Endothelial cell of umbilical vein (primary cell): Measurements from ENCODE around the gene B4GALT6. TPM values are rescaled to one million over a fixed set of nuclear protein-coding genes. Genes with fewer than 3 reads are reported as not detected.

Source experiments
- BruUV-seq: library from RNA; stranded (reverse); fragments of 400-500 nt; replicated peaks from 2 replicates; lab custom pipeline; 2021; lab: Mats Ljungman, UMichigan
- CTCF ChIA-PET: fragments of 300-600, 350-600 bp; sonication (Branson Sonifier 250); formaldehyde crosslinking; loops from one replicate; lab custom pipeline; 2021; ENCODE audit warnings: antibody characterized with exemption, inconsistent platforms; lab: Charles Lee
- POLR2A ChIA-PET: fragments of 300-600, 350-600 bp; sonication (Branson Sonifier 250); formaldehyde crosslinking; loops from one replicate; lab custom pipeline; 2021; ENCODE audit warnings: antibody characterized with exemption, inconsistent platforms; lab: Charles Lee
- DNase-seq: peaks from one replicate; pipeline ENCODE4 v3.0.0-alpha.2; 2011; ENCODE audit warnings: low read depth, low spot score
- FAIRE-seq: peaks from 2 replicates; lab custom pipeline; 2011; peaks lifted over from hg19 to GRCh38; lab: Jason Lieb, UNC
- H2AFZ ChIP-seq: 2 replicates; pipeline ENCODE4 v1.6.0; 2012; ENCODE audit warnings: low read depth, low read length, control low read depth, inconsistent platforms
- H3K27ac ChIP-seq: 2 replicates; pipeline ENCODE4 v1.5.1; 2011; ENCODE audit warnings: low read depth, mild to moderate bottlenecking, control low read depth, low read length, moderate library complexity; ENCODE audit not compliant: insufficient read depth
- H3K27me3 ChIP-seq, 2 experiments: 2 replicates each; pipeline versions ENCODE4 v1.6.0 to v1.6.1; 2011; ENCODE audit warnings: low read length in 2 of 2, mixed read lengths in 1 of 2; ENCODE audit not compliant: control insufficient read depth in 2 of 2, insufficient read depth in 2 of 2
- H3K36me3 ChIP-seq, 2 experiments: 2 replicates in 1 of 2; 3 replicates in 1 of 2; pipeline ENCODE4 v1.5.1; 2011; ENCODE audit warnings: low read length in 2 of 2, mild to moderate bottlenecking in 1 of 2, moderate library complexity in 1 of 2; ENCODE audit not compliant: control insufficient read depth in 2 of 2, insufficient read depth in 2 of 2; ENCODE audit errors: extremely low read depth in 1 of 2
- H3K4me1 ChIP-seq: 3 replicates; pipeline ENCODE4 v1.5.1; 2011; ENCODE audit warnings: mild to moderate bottlenecking, low read length; ENCODE audit not compliant: control insufficient read depth, insufficient read depth; ENCODE audit errors: extremely low read depth
- H3K4me2 ChIP-seq: 2 replicates; pipeline ENCODE4 v1.6.1; 2011; ENCODE audit warnings: low read length, control low read depth, mixed read lengths; ENCODE audit not compliant: insufficient read depth
- H3K4me3 ChIP-seq, 3 experiments: fragments of 200-600 bp in 1 of 3; sonication (generic), shearing (Covaris generic) in 1 of 3; replicated peaks in 1 of 3; 2 replicates each; pipeline ENCODE4 v1.5.1; 2011 to 2016; ENCODE audit warnings: control low read depth in 3 of 3, low read length in 3 of 3, mild to moderate bottlenecking in 2 of 3, inconsistent platforms in 1 of 3, low read depth in 1 of 3, moderate library complexity in 1 of 3; ENCODE audit not compliant: insufficient read depth in 1 of 3
- H3K79me2 ChIP-seq: 2 replicates; pipeline ENCODE4 v1.6.0; 2012; ENCODE audit warnings: low read length, inconsistent platforms; ENCODE audit not compliant: control insufficient read depth, insufficient read depth
- H3K9ac ChIP-seq: replicated peaks from 2 replicates; pipeline ENCODE3; 2011; ENCODE audit warnings: low read length, control low read depth; ENCODE audit not compliant: insufficient read depth; ENCODE audit errors: extremely low read depth
- H3K9me1 ChIP-seq: replicated peaks from 3 replicates; pipeline ENCODE4 v1.6.0; 2011; ENCODE audit warnings: mild to moderate bottlenecking, low read length; ENCODE audit not compliant: control insufficient read depth, insufficient read depth; ENCODE audit errors: extremely low read depth
- H3K9me3 ChIP-seq: replicated peaks from 2 replicates; pipeline ENCODE4 v1.5.1; 2012; ENCODE audit warnings: low read length, inconsistent platforms; ENCODE audit not compliant: control insufficient read depth, insufficient read depth
- H4K20me1 ChIP-seq: replicated peaks from 2 replicates; pipeline ENCODE3; 2011; ENCODE audit warnings: mild to moderate bottlenecking, low read length; ENCODE audit not compliant: control insufficient read depth, insufficient read depth; ENCODE audit errors: extremely low read depth
- CTCF ChIP-seq, 2 donors: IDR thresholded peaks; 1 replicate in 1 of 2; 2 replicates in 1 of 2; pipeline ENCODE4 v1.5.1; 2011; ENCODE audit warnings: low read length in 2 of 2, mild to moderate bottlenecking in 2 of 2, moderate library complexity in 2 of 2, control low read depth in 1 of 2, inconsistent platforms in 1 of 2, low read depth in 1 of 2; ENCODE audit not compliant: insufficient read depth in 1 of 2; ENCODE audit errors: extremely low read depth in 1 of 2
- EZH2 ChIP-seq: IDR thresholded peaks from 2 replicates; pipeline ENCODE4 v1.6.1; 2012; ENCODE audit warnings: borderline replicate concordance, low read depth, mild to moderate bottlenecking, moderate library complexity, low read length, inconsistent platforms; ENCODE audit not compliant: severe bottlenecking
- FOS ChIP-seq: IDR thresholded peaks from 2 replicates; pipeline ENCODE4 v1.6.1; 2011; ENCODE audit warnings: mild to moderate bottlenecking, low read length, moderate library complexity, borderline replicate concordance; ENCODE audit not compliant: insufficient read depth
- GATA2 ChIP-seq: IDR thresholded peaks from 2 replicates; pipeline ENCODE4 v1.7.0; 2011; ENCODE audit warnings: low read depth, mild to moderate bottlenecking, moderate library complexity, mixed read lengths, low read length; ENCODE audit not compliant: insufficient read length, insufficient read depth
- JUN ChIP-seq: IDR thresholded peaks from 2 replicates; pipeline ENCODE4 v1.6.1; 2011; ENCODE audit warnings: borderline replicate concordance, low read depth; ENCODE audit not compliant: insufficient read length, insufficient read depth
- MYC ChIP-seq: IDR thresholded peaks from one replicate; pipeline ENCODE4 v1.6.1; 2011; ENCODE audit warnings: mild to moderate bottlenecking, low read depth, low read length
- POLR2A ChIP-seq: IDR thresholded peaks from 2 replicates; pipeline ENCODE4 v1.6.1; 2012; ENCODE audit warnings: low read depth, mild to moderate bottlenecking, control low read depth, low read length
- POLR2AphosphoS5 ChIP-seq: IDR thresholded peaks from 2 replicates; pipeline ENCODE4 v1.6.1; 2012; ENCODE audit warnings: low read depth, mild to moderate bottlenecking, control low read depth, low read length, moderate library complexity; ENCODE audit not compliant: insufficient read depth
- dilution Hi-C: fragments of 300-500 bp; cut with MboI; formaldehyde crosslinking; loops from one replicate; pipeline ENCODE4 v1.15.0; 2019; ENCODE audit warnings: low sequenced_read_pairs; ENCODE audit not compliant: extremely low pct_ligation_motif_present
- intact Hi-C: fragments of 100-400 bp; cut with micrococcal nuclease; formaldehyde crosslinking; loops from one replicate; pipeline ENCODE4 v1.10.0; 2022
- polyA plus RNA-seq, 4 experiments: library from polyadenylated mRNA; depleted of rRNA in 3 of 4; stranded (reverse) in 3 of 4; unstranded in 1 of 4; fragments of >200 nt; gene quantifications; 2 replicates each; pipeline versions ENCODE4 v1.2.1 to v1.2.3, GENCODE V29; 2011 to 2012; ENCODE audit warnings: missing spikeins in 1 of 4
- total RNA-seq: library from RNA; stranded (reverse); gene quantifications from 2 replicates; pipeline ENCODE4 v1.2.3, GENCODE V29; 2021
- TF ChIP-seq, protein P1 (sequence below): IDR thresholded peaks from 2 replicates; pipeline ENCODE4 v1.6.1; 2011; ENCODE audit not compliant: insufficient read depth, insufficient read length

Gene B4GALT6
- total and polyA plus RNA-seq, 2 donors (not counting 3 experiments of a cell fraction or from before 2014, with no cell fraction given): 3.9 to 24.2 TPM

- intact Hi-C loops (no loop called here), dilution Hi-C loops (no loop called here)
- H3K4me1 ChIP-seq: peaks cover 11% of the 10 kb centered on the region
- H2AFZ ChIP-seq: no peak overlapping the region
- DNase-seq (no peak), FAIRE-seq (no peak)
- no peak overlapping the region for H3K27ac ChIP-seq
- H3K4me3 ChIP-seq: no peak overlapping the region
- H3K9me1 ChIP-seq: no peaks in the 10 kb centered on the region
- no peak for TF ChIP-seq FOS
- no peak for TF ChIP-seq POLR2A
- TF ChIP-seq MYC: no peak
- TF ChIP-seq POLR2AphosphoS5: no peak
- no peak for TF ChIP-seq CTCF (IDR thresholded peaks at IDR 0.05; ENCODE audit: extremely low read depth in 1 of 2, insufficient read depth in 1 of 2, low read depth in 1 of 2, low read length in 2 of 2)
- TF ChIP-seq JUN: no peak
- TF ChIP-seq, protein P1, sequence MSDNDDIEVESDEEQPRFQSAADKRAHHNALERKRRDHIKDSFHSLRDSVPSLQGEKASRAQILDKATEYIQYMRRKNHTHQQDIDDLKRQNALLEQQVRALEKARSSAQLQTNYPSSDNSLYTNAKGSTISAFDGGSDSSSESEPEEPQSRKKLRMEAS: no peak
- no peak for TF ChIP-seq EZH2
- TF ChIP-seq GATA2: no peak
- H3K4me2 ChIP-seq: no peak overlapping the region
- POLR2A ChIA-PET: no interaction called here
- H3K9me3 ChIP-seq: no peaks in the 10 kb centered on the region
- H3K9ac ChIP-seq: no peak overlapping the region
- CTCF ChIA-PET: no interaction called here
- H3K27me3 ChIP-seq: no peaks in the 10 kb centered on the region
- no peaks in the 10 kb centered on the region for H3K79me2 ChIP-seq
- no TSS peak for BruUV-seq
- peaks cover 0 to 2% of the 10 kb centered on the region in 2 experiments for H3K36me3 ChIP-seq
- H4K20me1 ChIP-seq: no peaks in the 10 kb centered on the region
These were observed 48.0 kb downstream of the B4GALT6 start for GRCh38 chr18:31636387-31636786.
